GM18498 (cell line): ENCODE data around the gene WAPL.

Experiments used
- ATAC-seq: cut with Tn5 transposase; IDR thresholded peaks from one replicate; pipeline ENCODE4 v1.9.1; 2021; ENCODE audit warnings: mild to moderate bottlenecking, moderate library complexity; ENCODE audit not compliant: unreplicated experiment

WAPL gene

DNA sequence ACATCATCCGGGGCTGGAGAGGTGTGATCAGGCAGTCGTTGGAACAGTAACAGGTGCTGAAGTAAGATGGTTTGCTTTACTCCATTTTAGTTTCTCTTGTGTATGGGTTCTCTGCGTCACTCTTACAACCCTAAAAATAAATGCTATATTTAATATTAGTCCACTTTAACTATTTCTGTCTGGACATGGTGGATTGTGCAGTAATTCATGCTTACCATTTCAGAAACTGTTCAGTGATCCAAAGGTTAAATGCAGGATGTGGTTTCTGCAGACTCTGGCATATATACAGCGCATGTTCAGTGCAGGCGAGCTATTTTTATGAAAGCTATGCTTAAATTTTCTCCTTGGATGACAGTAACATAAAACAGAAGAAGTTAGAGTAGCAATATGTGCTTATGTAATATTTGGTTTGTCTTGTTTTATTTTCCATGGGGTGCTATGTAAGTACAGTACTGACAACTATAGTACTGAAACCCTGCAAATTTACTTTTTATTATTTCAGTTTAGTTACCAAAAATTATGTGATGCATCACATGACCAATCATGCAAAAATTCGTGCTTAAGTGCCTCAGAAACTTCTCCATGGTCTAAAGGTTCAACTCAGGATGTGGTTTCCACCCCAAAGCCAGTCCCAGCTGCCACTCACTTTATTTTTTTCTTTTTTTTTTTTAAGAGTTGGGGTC lies 108.4 kb downstream of the WAPL start:
- peak; percentile 73 for ATAC-seq

- ATAC-seq = peak; percentile 11
These were observed 109.6 kb downstream of the WAPL start for GRCh38 chr10:86411852-86412560.

- peak; percentile 52 for ATAC-seq
These were observed 110.2 kb downstream of the WAPL start for GRCh38 chr10:86411281-86411841.

- no peak for ATAC-seq
These were observed 111.0 kb downstream of the WAPL start for GRCh38 chr10:86410542-86411124.

DNA sequence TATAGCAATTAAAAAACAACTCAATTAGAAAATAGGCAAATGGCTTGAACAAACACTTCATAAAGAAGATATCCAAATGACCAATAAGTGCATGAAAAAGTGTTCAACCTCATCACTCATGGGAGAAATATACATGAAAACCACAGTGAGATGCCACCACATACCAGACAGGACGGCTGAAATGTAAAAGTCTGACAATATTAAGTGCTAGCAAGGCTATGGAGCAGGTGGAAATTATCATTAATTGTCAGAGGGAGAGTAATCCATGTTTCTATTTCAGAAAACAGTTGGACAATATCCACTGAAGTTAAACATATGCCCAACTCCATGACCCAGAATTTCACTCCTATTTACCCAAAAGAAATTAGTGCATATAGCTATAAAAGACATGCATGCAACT lies 112.4 kb downstream of the WAPL start:
- ATAC-seq = no peak

DNA sequence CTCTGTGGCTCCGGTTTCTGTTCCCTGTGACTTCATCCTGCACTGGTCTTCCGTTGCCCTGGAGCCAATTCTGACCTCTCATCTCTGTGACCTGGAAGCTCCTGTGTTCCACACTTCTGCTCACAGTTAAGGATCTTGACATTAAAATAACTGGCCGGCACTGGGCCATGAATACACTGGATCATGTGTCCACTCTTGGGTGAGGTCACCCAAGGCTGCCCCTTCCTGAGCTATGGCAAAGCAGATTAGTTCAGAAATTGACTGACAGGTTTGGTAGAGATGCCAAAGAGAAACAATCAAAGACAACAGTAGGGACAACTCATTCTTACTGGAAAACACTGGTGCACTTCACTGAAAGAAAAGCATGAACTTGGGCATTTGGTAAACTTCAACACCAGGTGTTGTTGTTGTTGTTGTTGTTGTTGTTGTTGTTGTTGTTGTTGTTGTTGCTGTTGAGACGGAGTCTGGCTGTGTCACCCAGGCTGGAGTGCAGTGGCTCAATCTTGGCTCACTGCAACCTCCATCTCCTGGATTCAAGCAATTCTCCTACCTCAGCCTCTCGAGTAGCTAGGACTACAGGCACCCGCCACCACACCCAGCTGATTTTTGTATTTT lies 118.3 kb downstream of the WAPL start:
- ATAC-seq = no peak

- no peak for ATAC-seq
These were observed 119.2 kb downstream of the WAPL start for GRCh38 chr10:86402283-86402941.

- no peak for ATAC-seq
These were observed 119.9 kb downstream of the WAPL start for GRCh38 chr10:86401588-86402282.

GRCh38 chr10:86400705-86401587 lies 120.6 kb downstream of the WAPL start:
- ATAC-seq = peak; percentile 43

- ATAC-seq = peak; percentile 89
These were observed 121.5 kb downstream of the WAPL start for GRCh38 chr10:86399879-86400704.

- ATAC-seq = no peak
These were observed 122.1 kb downstream of the WAPL start for GRCh38 chr10:86399514-86399878.

DNA sequence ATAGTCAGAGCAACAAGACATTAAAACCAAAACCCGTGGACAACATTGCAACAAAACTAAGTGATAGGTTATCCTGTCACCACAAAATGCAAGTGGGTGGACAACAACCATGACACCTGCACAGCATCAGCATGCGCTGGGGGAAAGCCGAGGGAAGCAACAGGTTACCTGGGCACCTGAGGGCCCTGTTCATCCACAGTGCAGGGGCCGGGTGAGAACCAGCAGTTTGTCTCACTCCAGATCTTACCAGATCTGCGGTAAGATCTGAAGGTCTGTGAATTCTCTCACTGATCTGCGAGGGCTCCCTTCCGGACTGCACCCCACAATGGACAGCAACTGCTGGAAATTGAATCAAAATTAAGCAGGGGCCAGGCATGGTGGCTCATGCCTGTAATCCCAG lies 124.5 kb downstream of the WAPL start:
- ATAC-seq = no peak

GRCh38 chr10:86393862-86394455 lies 127.6 kb downstream of the WAPL start:
- no peak for ATAC-seq

DNA sequence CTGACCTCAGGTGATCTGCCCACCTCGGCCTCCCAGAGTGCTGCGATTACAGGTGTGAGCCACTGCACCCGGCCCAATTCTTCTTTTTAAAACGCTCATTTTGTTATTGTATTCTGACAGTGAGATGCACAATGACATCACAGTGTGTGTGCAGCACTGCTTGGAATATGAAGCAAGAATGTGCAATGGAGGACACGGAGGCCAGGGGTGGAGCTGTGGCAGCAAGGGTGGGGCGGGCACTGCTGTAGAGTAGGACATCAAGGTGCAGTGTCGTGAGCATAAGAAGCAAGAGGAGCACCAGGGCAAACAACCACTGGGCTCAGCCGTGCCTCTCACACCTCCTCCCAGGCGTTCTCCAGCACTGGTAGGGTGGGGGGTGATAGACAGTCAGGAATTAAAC lies 128.2 kb downstream of the WAPL start:
- no peak for ATAC-seq

GRCh38 chr10:86392723-86393094 lies 128.9 kb downstream of the WAPL start:
- ATAC-seq = peak; percentile 53

DNA sequence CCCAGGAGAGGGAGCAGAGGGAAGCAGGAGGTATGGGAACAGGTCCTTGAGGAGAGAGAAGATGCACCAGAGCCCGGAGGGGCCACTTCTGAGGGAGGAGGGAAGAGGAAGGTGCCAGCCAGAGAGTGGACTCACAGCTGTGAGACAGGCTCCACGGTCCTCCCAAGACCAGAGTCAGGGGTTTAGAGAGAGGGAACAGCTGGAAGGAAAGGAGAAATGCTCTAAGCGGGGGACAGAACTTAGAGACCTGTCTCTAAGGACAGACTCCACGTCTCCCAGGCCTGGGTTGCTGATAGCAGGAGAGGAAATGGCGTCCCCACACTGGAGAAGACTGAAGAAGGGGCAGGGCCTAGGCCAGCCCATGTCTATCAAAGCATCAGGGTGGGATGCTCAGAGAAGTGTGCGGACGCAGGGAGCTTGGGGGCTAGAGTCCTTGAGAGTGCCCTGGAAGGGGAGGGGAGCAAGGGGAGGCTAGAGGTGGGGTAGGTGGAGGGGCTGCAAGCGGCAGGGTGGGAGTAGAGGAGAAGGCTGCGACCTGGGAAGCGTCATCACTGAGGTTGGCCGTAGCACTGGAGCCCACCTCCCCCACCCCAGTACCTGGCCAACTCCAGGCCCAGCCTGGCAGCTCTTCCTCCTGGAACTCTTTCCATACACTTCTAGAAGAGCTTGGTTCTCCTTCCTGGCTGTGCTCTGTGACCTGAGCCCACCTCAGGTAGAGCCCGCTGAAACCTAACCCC lies 129.4 kb downstream of the WAPL start:
- peak; percentile 3 for ATAC-seq

- ATAC-seq = no peak
These were observed 130.3 kb downstream of the WAPL start for GRCh38 chr10:86391236-86391840.
